ENCODE measurements around the gene AGBL1. TPM values are rescaled to one million over a fixed set of nuclear protein-coding genes. Genes with fewer than 3 reads are reported as not detected.

The AGBL1 gene
- total RNA-seq, 1 experiment from 2014 or later: not detected

DNA sequence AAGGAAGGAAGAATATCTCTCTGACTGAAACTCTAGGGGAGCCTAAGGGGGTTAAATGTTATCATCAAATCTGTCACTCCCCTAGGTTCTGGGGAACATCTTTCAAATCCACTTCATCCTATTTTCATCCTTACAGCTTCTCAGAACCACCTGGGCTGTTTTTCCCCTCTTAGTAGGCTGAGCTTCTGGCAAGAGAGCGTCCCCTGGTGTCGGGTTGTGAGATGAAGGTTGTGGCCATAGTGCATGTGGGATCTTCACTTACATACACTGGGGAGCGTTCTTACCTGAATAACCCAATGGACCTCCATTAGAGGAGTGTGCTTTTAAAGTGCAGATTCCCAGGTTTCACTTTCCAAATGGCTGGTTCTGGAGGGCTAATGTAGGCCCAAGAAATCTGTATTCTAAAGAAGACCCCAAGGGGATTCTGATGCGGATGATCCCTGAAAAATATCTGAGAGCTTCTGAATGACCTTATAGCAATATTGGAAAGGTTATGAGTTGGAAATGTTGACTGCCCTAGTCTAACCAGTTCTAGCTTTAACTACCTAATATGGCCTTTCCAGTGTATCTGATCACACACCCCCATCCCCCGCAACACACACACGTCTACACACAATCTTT is 663.7 kb downstream of the AGBL1 start:
- Histone ChIP-seq H3K9me3 (ENCODE audit: low read depth, low read length, poor library complexity, severe bottlenecking) (no peaks in the 10 kb centered on the region), H3K36me3 (ENCODE audit: insufficient read depth, low read length, poor library complexity, severe bottlenecking) (no peaks in the 10 kb centered on the region), H3K4me3 (ENCODE audit: low read depth, low read length, poor library complexity, severe bottlenecking) (no peak overlapping the region), H3K27ac (ENCODE audit: low read depth, low read length, poor library complexity, severe bottlenecking) (no peak overlapping the region), H3K27me3 (replicated peaks; ENCODE audit: insufficient read depth, low read depth, low read length, poor library complexity) (no peaks in the 10 kb centered on the region), H3K4me1 (ENCODE audit: insufficient read depth, low read length, poor library complexity, severe bottlenecking) (no peaks in the 10 kb centered on the region)
- CTCF ChIA-PET: interaction anchor here (0.8 to 1.2 kb wide), 2 partner anchors 512 to 879 kb away, joined by 3 read pairs; no protein-coding TSS in a partner anchor
- peak; percentile 34 for DNase-seq (ENCODE audit: low spot score)
- TF ChIP-seq, protein P1, sequence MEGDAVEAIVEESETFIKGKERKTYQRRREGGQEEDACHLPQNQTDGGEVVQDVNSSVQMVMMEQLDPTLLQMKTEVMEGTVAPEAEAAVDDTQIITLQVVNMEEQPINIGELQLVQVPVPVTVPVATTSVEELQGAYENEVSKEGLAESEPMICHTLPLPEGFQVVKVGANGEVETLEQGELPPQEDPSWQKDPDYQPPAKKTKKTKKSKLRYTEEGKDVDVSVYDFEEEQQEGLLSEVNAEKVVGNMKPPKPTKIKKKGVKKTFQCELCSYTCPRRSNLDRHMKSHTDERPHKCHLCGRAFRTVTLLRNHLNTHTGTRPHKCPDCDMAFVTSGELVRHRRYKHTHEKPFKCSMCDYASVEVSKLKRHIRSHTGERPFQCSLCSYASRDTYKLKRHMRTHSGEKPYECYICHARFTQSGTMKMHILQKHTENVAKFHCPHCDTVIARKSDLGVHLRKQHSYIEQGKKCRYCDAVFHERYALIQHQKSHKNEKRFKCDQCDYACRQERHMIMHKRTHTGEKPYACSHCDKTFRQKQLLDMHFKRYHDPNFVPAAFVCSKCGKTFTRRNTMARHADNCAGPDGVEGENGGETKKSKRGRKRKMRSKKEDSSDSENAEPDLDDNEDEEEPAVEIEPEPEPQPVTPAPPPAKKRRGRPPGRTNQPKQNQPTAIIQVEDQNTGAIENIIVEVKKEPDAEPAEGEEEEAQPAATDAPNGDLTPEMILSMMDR (conservative IDR thresholded peaks at IDR 0.05; ENCODE audit: low read depth, low read length): peak; percentile 69
- no peak for TF ChIP-seq EZH2 (IDR thresholded peaks at IDR 0.05; ENCODE audit: borderline replicate concordance, low read depth, low read length, poor library complexity, severe bottlenecking)
- POLR2A ChIA-PET (ENCODE audit: low non-redundant PET): no interaction called here
- intact Hi-C loops (cut with micrococcal nuclease; ENCODE audit: unreplicated experiment): loop anchor here (1.0 to 5.0 kb wide), 2 partner anchors 511 to 876 kb away; no protein-coding TSS in a partner anchor
- no TSS peak for BruUV-seq (replicated peaks)

DNA sequence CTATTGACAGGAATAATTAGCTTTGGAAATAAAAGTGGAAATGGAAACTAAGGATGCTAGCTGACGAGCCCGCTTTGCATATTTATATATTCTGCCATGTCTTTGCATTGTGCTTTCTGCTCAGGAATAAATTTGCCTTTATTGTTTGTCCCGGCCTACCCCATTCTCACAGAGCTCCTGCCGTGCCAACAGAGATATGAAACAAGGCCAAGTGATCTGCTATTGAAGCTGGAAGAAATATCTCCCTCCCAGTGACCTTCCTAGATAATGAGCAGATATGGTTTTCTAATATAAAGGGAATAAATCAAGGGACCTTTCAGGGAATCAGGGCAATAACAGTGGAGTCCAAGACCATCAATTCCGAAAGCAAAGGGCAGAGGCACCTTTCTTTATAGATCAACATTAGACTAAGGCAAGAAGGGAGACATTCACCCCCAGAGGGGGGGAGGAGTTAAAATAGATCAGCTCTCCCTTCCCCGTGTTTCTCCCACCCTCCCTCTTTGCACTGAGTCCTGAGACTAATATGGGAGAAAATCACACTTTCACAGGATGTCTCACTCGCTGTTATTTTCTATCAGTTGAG is 664.6 kb downstream of the AGBL1 start:
- DNase-seq (ENCODE audit: low spot score): no peak
- H3K36me3 ChIP-seq (ENCODE audit: insufficient read depth, low read length, poor library complexity, severe bottlenecking): no peaks in the 10 kb centered on the region
- H3K9me3 ChIP-seq (ENCODE audit: low read depth, low read length, poor library complexity, severe bottlenecking): no peaks in the 10 kb centered on the region
- no peaks in the 10 kb centered on the region for H3K27me3 ChIP-seq (replicated peaks; ENCODE audit: insufficient read depth, low read depth, low read length, poor library complexity)
- intact Hi-C loops (cut with micrococcal nuclease; ENCODE audit: unreplicated experiment): loop anchor here (5.0 kb wide), 1 partner anchor 877 kb away; no protein-coding TSS in a partner anchor
- no peaks in the 10 kb centered on the region for H3K4me1 ChIP-seq (ENCODE audit: insufficient read depth, low read length, poor library complexity, severe bottlenecking)
- ChIA-PET POLR2A (ENCODE audit: low non-redundant PET) (no interaction called here), CTCF (interaction anchor here (0.8 kb wide), 1 partner anchor 880 kb away, joined by 3 read pairs; no protein-coding TSS in a partner anchor)
- BruUV-seq (replicated peaks): no TSS peak
- TF ChIP-seq, protein P1 (conservative IDR thresholded peaks at IDR 0.05; ENCODE audit: low read depth, low read length): no peak
- TF ChIP-seq EZH2 (IDR thresholded peaks at IDR 0.05; ENCODE audit: borderline replicate concordance, low read depth, low read length, poor library complexity, severe bottlenecking): no peak
- H3K27ac ChIP-seq (ENCODE audit: low read depth, low read length, poor library complexity, severe bottlenecking): no peak overlapping the region
- H3K4me3 ChIP-seq (ENCODE audit: low read depth, low read length, poor library complexity, severe bottlenecking): no peak overlapping the region

DNA sequence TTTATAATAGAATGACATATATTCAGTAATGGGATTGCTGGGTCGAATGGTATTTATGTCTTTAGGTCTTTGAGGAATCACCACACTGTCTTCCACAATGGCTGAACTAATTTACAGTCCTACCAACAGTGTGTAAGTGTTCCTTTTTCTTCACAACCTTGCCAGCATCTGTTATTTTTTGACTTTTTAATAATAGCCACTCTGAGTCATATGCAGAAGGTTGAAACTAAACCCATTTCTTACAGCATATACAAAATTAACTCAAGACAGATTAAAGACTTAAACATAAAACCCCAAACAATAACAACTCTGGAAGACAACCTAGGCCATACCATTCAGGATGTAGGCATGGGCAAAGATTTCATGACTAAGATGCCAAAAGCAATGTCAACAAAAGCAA is 671.4 kb downstream of the AGBL1 start:
- no peak overlapping the region for H3K27ac ChIP-seq (ENCODE audit: low read depth, low read length, poor library complexity, severe bottlenecking)
- no TSS peak for BruUV-seq (replicated peaks)
- TF ChIP-seq, protein P1 (conservative IDR thresholded peaks at IDR 0.05; ENCODE audit: low read depth, low read length): no peak
- TF ChIP-seq EZH2 (IDR thresholded peaks at IDR 0.05; ENCODE audit: borderline replicate concordance, low read depth, low read length, poor library complexity, severe bottlenecking): no peak
- DNase-seq (ENCODE audit: low spot score): no peak
- intact Hi-C loops (cut with micrococcal nuclease; ENCODE audit: unreplicated experiment): no loop called here
- POLR2A ChIA-PET (ENCODE audit: low non-redundant PET): no interaction called here
- peaks cover 3% of the 10 kb centered on the region for H3K9me3 ChIP-seq (ENCODE audit: low read depth, low read length, poor library complexity, severe bottlenecking)
- H3K36me3 ChIP-seq (ENCODE audit: insufficient read depth, low read length, poor library complexity, severe bottlenecking): no peaks in the 10 kb centered on the region
- no peak overlapping the region for H3K4me3 ChIP-seq (ENCODE audit: low read depth, low read length, poor library complexity, severe bottlenecking)
- CTCF ChIA-PET: no interaction called here
- no peaks in the 10 kb centered on the region for H3K27me3 ChIP-seq (replicated peaks; ENCODE audit: insufficient read depth, low read depth, low read length, poor library complexity)
- no peaks in the 10 kb centered on the region for H3K4me1 ChIP-seq (ENCODE audit: insufficient read depth, low read length, poor library complexity, severe bottlenecking)
